ENCODE measurements around the gene SPATA13. TPM values are rescaled to one million over a fixed set of nuclear protein-coding genes. Genes with fewer than 3 reads are reported as not detected.

The SPATA13 gene
- total and polyA plus RNA-seq, 2 donors (not counting 3 experiments of a cell fraction or from before 2014, with no cell fraction given), result 6.6 to 12.9 TPM

DNA sequence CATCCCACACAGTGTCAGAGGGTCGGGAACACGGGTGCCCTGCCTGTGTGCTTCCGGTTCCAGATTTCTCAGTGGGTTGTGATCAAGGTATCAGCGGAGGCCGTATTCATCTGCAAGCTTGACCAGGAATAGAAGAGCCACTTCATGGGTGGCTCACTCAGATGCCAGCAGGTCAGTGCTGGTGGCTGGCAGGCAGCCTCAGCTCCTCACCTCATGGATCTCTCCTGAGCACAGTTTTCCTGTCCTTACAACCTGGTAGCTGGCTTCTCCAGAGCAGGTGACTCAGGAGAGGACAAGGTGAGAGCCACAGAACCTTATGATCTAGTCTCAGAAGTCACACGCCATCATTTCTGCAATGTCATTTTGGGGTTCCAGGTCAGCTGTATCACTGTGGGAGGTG is 44.8 kb upstream of the SPATA13 start:
- H3K79me2 ChIP-seq (ENCODE audit: control insufficient read depth, insufficient read depth, low read length), result no peaks in the 10 kb centered on the region
- H3K9ac ChIP-seq (replicated peaks; ENCODE audit: extremely low read depth, insufficient read depth, low read length), result no peak overlapping the region
- BruUV-seq (replicated peaks), result no TSS peak
- H3K4me3 ChIP-seq (replicated peaks in 1 of 3; ENCODE audit: insufficient read depth in 1 of 3, low read depth in 1 of 3, low read length in 3 of 3), result no peak overlapping the region
- H3K9me1 ChIP-seq (replicated peaks; ENCODE audit: control insufficient read depth, extremely low read depth, insufficient read depth, low read length), result peaks cover 2% of the 10 kb centered on the region
- H3K36me3 ChIP-seq (ENCODE audit: control insufficient read depth in 2 of 2, extremely low read depth in 1 of 2, insufficient read depth in 2 of 2, low read length in 2 of 2), result no peaks in the 10 kb centered on the region
- no peak overlapping the region for H3K4me2 ChIP-seq (ENCODE audit: insufficient read depth, low read length)
- no peak for FAIRE-seq
- DNase-seq (ENCODE audit: low read depth, low spot score), result no peak
- H3K9me3 ChIP-seq (replicated peaks; ENCODE audit: control insufficient read depth, insufficient read depth, low read length), result no peaks in the 10 kb centered on the region
- intact Hi-C loops (cut with micrococcal nuclease), result no loop called here
- H3K4me1 ChIP-seq (ENCODE audit: control insufficient read depth, extremely low read depth, insufficient read depth, low read length), result no peaks in the 10 kb centered on the region
- H3K27ac ChIP-seq (ENCODE audit: insufficient read depth, low read depth, low read length), result no peak overlapping the region
- peaks cover 0 to 4% of the 10 kb centered on the region in 2 experiments for H3K27me3 ChIP-seq (ENCODE audit: control insufficient read depth in 2 of 2, insufficient read depth in 2 of 2, low read length in 2 of 2)
- H4K20me1 ChIP-seq (replicated peaks; ENCODE audit: control insufficient read depth, extremely low read depth, insufficient read depth, low read length), result no peaks in the 10 kb centered on the region
- H2AFZ ChIP-seq (ENCODE audit: low read depth, low read length), result no peak overlapping the region
- TF ChIP-seq JUN (IDR thresholded peaks at IDR 0.05; ENCODE audit: borderline replicate concordance, insufficient read depth, insufficient read length, low read depth), result no peak
- TF ChIP-seq, protein P1, sequence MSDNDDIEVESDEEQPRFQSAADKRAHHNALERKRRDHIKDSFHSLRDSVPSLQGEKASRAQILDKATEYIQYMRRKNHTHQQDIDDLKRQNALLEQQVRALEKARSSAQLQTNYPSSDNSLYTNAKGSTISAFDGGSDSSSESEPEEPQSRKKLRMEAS (IDR thresholded peaks at IDR 0.05; ENCODE audit: insufficient read depth, insufficient read length), result no peak
- TF ChIP-seq, protein P2, sequence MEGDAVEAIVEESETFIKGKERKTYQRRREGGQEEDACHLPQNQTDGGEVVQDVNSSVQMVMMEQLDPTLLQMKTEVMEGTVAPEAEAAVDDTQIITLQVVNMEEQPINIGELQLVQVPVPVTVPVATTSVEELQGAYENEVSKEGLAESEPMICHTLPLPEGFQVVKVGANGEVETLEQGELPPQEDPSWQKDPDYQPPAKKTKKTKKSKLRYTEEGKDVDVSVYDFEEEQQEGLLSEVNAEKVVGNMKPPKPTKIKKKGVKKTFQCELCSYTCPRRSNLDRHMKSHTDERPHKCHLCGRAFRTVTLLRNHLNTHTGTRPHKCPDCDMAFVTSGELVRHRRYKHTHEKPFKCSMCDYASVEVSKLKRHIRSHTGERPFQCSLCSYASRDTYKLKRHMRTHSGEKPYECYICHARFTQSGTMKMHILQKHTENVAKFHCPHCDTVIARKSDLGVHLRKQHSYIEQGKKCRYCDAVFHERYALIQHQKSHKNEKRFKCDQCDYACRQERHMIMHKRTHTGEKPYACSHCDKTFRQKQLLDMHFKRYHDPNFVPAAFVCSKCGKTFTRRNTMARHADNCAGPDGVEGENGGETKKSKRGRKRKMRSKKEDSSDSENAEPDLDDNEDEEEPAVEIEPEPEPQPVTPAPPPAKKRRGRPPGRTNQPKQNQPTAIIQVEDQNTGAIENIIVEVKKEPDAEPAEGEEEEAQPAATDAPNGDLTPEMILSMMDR (IDR thresholded peaks at IDR 0.05; ENCODE audit: extremely low read depth in 1 of 2, insufficient read depth in 1 of 2, low read depth in 1 of 2, low read length in 2 of 2), result no peak
- no peak for TF ChIP-seq EZH2 (IDR thresholded peaks at IDR 0.05; ENCODE audit: borderline replicate concordance, low read depth, low read length, severe bottlenecking)
- no peak for TF ChIP-seq FOS (IDR thresholded peaks at IDR 0.05; ENCODE audit: borderline replicate concordance, insufficient read depth, low read length)
- no peak for TF ChIP-seq GATA2 (IDR thresholded peaks at IDR 0.05; ENCODE audit: insufficient read depth, insufficient read length, low read depth, low read length)
- no peak for TF ChIP-seq POLR2AphosphoS5 (IDR thresholded peaks at IDR 0.05; ENCODE audit: insufficient read depth, low read depth, low read length)
- no peak for TF ChIP-seq MYC (IDR thresholded peaks at IDR 0.05; ENCODE audit: low read depth, low read length)
- no peak for TF ChIP-seq POLR2A (IDR thresholded peaks at IDR 0.05; ENCODE audit: low read depth, low read length)
- ChIA-PET CTCF (no interaction called here), POLR2A (no interaction called here)
- dilution Hi-C loops (cut with MboI; ENCODE audit: extremely low pct_ligation_motif_present, low sequenced_read_pairs), result no loop called here

All from endothelial cell of umbilical vein (primary cell).